A549 (cell line): ENCODE measurements around the gene DHTKD1.

Source experiments
- CHD2 ChIP-seq: fragments of 150-350 bp; IDR thresholded peaks from 2 replicates; pipeline ENCODE4 v1.6.1; 2014; ENCODE audit warnings: low read length; ENCODE audit not compliant: partially characterized antibody
- EP300 ChIP-seq, 2 experiments: fragments of >200 bp; sonication (Bioruptor Twin); formaldehyde crosslinking; IDR thresholded peaks; 2 replicates in 1 of 2; 3 replicates in 1 of 2; pipeline ENCODE4 v1.6.1; 2016 to 2017
- HDAC2 ChIP-seq: fragments of 200-600 bp; sonication (generic); IDR thresholded peaks from 2 replicates; pipeline ENCODE4 v1.6.1; 2016
- HOXB5 ChIP-seq: fragments of 250-450 bp; sonication (Bioruptor Pico); IDR thresholded peaks from 2 replicates; pipeline ENCODE4 v1.5.0; 2020; ENCODE audit warnings: mild to moderate bottlenecking, moderate library complexity
- JUN ChIP-seq, 2 experiments: fragments of >200 bp; sonication (Bioruptor Twin); formaldehyde crosslinking; IDR thresholded peaks; 2 replicates in 1 of 2; 3 replicates in 1 of 2; pipeline ENCODE4 v1.6.1; 2016 to 2017
- MAFK ChIP-seq: fragments of 450-650 bp; IDR thresholded peaks from 2 replicates; pipeline ENCODE4 v1.6.1; 2014; ENCODE audit not compliant: partially characterized antibody
- POLR2A ChIP-seq: IDR thresholded peaks from 2 replicates; pipeline ENCODE4 v1.6.1; 2012; ENCODE audit warnings: mild to moderate bottlenecking, low read length
- POLR2AphosphoS2 ChIP-seq: conservative IDR thresholded peaks from 2 replicates; pipeline ENCODE4 v1.6.1; 2012; ENCODE audit warnings: low read length, improper control_type of control experiment, inconsistent platforms
- RCOR1 ChIP-seq: fragments of 150-350 bp; IDR thresholded peaks from 2 replicates; pipeline ENCODE4 v1.6.1; 2014; ENCODE audit warnings: antibody characterized with exemption, low read length, low read depth
- SMC3 ChIP-seq: fragments of >200 bp; sonication (Bioruptor Twin); formaldehyde crosslinking; IDR thresholded peaks from 3 replicates; pipeline ENCODE4 v1.6.1; 2018; ENCODE audit warnings: inconsistent platforms
- ZNF302 ChIP-seq: fragments of 250-450 bp; sonication (Bioruptor Pico); IDR thresholded peaks from 2 replicates; pipeline ENCODE4 v1.9.0; 2021; ENCODE audit warnings: inconsistent platforms, mild to moderate bottlenecking, moderate library complexity
- TF ChIP-seq, protein P1 (sequence below): fragments of >200 bp; sonication (Bioruptor Twin); formaldehyde crosslinking; IDR thresholded peaks from 3 replicates; pipeline ENCODE4 v1.5.1; 2016
- TF ChIP-seq, protein P2 (sequence below): fragments of 450-650 bp; IDR thresholded peaks from 2 replicates; pipeline ENCODE4 v1.6.1; 2014; ENCODE audit warnings: antibody characterized with exemption

DNA sequence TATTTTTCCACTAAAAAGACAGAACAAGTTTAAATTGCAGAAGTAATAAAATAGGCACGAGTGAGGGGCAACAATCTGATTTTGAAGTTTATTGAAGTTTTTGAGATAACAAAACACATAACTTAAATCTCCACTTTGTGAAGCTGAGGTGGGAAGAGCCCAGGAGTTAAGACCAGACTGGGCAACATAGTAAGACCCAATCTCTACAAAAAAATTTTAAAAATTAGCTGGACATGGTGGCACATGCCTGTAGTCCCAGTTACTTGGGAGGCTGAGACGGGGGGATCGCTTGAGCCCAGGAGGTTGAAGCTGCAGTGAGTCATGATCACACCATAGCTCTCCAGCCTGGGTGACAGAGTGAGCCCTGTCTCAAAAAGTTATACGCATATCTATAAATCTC lies 37.4 kb upstream of the DHTKD1 start:
- TF ChIP-seq, protein P1, sequence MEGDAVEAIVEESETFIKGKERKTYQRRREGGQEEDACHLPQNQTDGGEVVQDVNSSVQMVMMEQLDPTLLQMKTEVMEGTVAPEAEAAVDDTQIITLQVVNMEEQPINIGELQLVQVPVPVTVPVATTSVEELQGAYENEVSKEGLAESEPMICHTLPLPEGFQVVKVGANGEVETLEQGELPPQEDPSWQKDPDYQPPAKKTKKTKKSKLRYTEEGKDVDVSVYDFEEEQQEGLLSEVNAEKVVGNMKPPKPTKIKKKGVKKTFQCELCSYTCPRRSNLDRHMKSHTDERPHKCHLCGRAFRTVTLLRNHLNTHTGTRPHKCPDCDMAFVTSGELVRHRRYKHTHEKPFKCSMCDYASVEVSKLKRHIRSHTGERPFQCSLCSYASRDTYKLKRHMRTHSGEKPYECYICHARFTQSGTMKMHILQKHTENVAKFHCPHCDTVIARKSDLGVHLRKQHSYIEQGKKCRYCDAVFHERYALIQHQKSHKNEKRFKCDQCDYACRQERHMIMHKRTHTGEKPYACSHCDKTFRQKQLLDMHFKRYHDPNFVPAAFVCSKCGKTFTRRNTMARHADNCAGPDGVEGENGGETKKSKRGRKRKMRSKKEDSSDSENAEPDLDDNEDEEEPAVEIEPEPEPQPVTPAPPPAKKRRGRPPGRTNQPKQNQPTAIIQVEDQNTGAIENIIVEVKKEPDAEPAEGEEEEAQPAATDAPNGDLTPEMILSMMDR, result no peak
- TF ChIP-seq HDAC2, result no peak
- TF ChIP-seq POLR2AphosphoS2, result no peak
- TF ChIP-seq, protein P2, sequence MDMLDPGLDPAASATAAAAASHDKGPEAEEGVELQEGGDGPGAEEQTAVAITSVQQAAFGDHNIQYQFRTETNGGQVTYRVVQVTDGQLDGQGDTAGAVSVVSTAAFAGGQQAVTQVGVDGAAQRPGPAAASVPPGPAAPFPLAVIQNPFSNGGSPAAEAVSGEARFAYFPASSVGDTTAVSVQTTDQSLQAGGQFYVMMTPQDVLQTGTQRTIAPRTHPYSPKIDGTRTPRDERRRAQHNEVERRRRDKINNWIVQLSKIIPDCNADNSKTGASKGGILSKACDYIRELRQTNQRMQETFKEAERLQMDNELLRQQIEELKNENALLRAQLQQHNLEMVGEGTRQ, result no peak
- no peak for TF ChIP-seq POLR2A
- no peak for TF ChIP-seq HOXB5
- no peak for TF ChIP-seq ZNF302 (CRISPR knock-in tag)
- TF ChIP-seq SMC3, result no peak
- no peak for TF ChIP-seq CHD2
- TF ChIP-seq JUN (IDR thresholded peaks at IDR 0.05), result no peak
- no peak for TF ChIP-seq EP300 (IDR thresholded peaks at IDR 0.05)
- TF ChIP-seq RCOR1, result no peak
- TF ChIP-seq MAFK, result no peak
